HL-60 (cell line): ENCODE measurements around the gene KIAA0825.

ENCODE experiments used
- CTCF ChIP-seq: IDR thresholded peaks from one replicate; pipeline ENCODE4 v1.5.1; 2011; ENCODE audit warnings: low read length, control low read depth, inconsistent platforms; ENCODE audit not compliant: insufficient read depth
- GABPA ChIP-seq: IDR thresholded peaks from 2 replicates; pipeline ENCODE4 v1.6.1; 2012; ENCODE audit warnings: low read depth
- POLR2AphosphoS5 ChIP-seq: IDR thresholded peaks from 2 replicates; pipeline ENCODE4 v1.6.1; 2012; ENCODE audit warnings: low read depth
- REST ChIP-seq: IDR thresholded peaks from 2 replicates; pipeline ENCODE4 v1.6.1; 2012; ENCODE audit warnings: low read depth; ENCODE audit not compliant: insufficient replicate concordance
- SPI1 ChIP-seq: IDR thresholded peaks from 2 replicates; pipeline ENCODE4 v1.6.1; 2012; ENCODE audit warnings: low read depth, mild to moderate bottlenecking, borderline replicate concordance

- no peak for TF ChIP-seq CTCF
- no peak for TF ChIP-seq POLR2AphosphoS5
- TF ChIP-seq GABPA: peak; percentile 98
- TF ChIP-seq REST: peak; percentile 15
- peak; percentile 14; the same call in 1 of the 2 replicates for TF ChIP-seq SPI1
These were observed at the start of gene KIAA0825, which contains the start of gene SLF1 for GRCh38 chr5:94618493-94619328.
